Mucosa of rectum (tissue), 2 donors: ENCODE measurements around the gene PHLDB2.
A peak's percentile ranks its signal among the peaks of the same experiment; 100 is the strongest.

Experiments
- H3K27ac ChIP-seq, 2 donors: one replicate each; pipeline ENCODE4 v1.7.0; 2013; ENCODE audit warnings: inconsistent platforms in 2 of 2, low read depth in 2 of 2, low read length in 2 of 2
- H3K27me3 ChIP-seq, 2 donors: one replicate each; pipeline ENCODE4 v1.7.0; 2013; ENCODE audit warnings: low read length in 2 of 2; ENCODE audit not compliant: control insufficient read depth in 2 of 2, insufficient read depth in 2 of 2
- H3K36me3 ChIP-seq, 2 donors: one replicate each; pipeline ENCODE4 v1.7.0; 2013; ENCODE audit warnings: low read length in 2 of 2; ENCODE audit not compliant: control insufficient read depth in 2 of 2, insufficient read depth in 2 of 2
- H3K4me1 ChIP-seq, 2 donors: one replicate each; pipeline ENCODE4 v1.7.0; 2013; ENCODE audit warnings: low read length in 2 of 2, mild to moderate bottlenecking in 1 of 2; ENCODE audit not compliant: control insufficient read depth in 2 of 2, insufficient read depth in 2 of 2
- H3K4me3 ChIP-seq, 2 donors: one replicate each; pipeline ENCODE4 v1.7.0; 2013; ENCODE audit warnings: low read length in 2 of 2
- H3K9ac ChIP-seq, 2 donors: one replicate each; pipeline ENCODE4 v1.7.0; 2013; ENCODE audit warnings: low read length in 2 of 2, low read depth in 1 of 2, mild to moderate bottlenecking in 1 of 2
- H3K9me3 ChIP-seq, 2 donors: one replicate each; pipeline ENCODE4 v1.7.0; 2013; ENCODE audit warnings: low read length in 2 of 2; ENCODE audit not compliant: control insufficient read depth in 2 of 2
- donor health status: healthy.
- donor health status: Normal muscosa, but diverticular disease.

The PHLDB2 gene

GRCh38 chr3:111967651-111968274 lies 108.7 kb downstream of the PHLDB2 start:
- no peak overlapping the region for H3K9ac ChIP-seq
- no peaks in the 10 kb centered on the region for H3K9me3 ChIP-seq
- H3K36me3 ChIP-seq: no peaks in the 10 kb centered on the region
- no peak overlapping the region for H3K27ac ChIP-seq
- no peak overlapping the region for H3K4me3 ChIP-seq
- peaks cover 0 to 2% of the 10 kb centered on the region in 2 donors for H3K4me1 ChIP-seq
- H3K27me3 ChIP-seq: no peaks in the 10 kb centered on the region

GRCh38 chr3:111968319-111969054 lies 109.4 kb downstream of the PHLDB2 start:
- no peak overlapping the region for H3K4me3 ChIP-seq
- no peaks in the 10 kb centered on the region for H3K36me3 ChIP-seq
- no peaks in the 10 kb centered on the region for H3K9me3 ChIP-seq
- no peak overlapping the region for H3K27ac ChIP-seq
- peaks cover 0 to 2% of the 10 kb centered on the region in 2 donors for H3K4me1 ChIP-seq
- no peaks in the 10 kb centered on the region for H3K27me3 ChIP-seq
- no peak overlapping the region for H3K9ac ChIP-seq

GRCh38 chr3:111970376-111970775 lies 111.3 kb downstream of the PHLDB2 start:
- H3K27ac ChIP-seq: no peak overlapping the region
- H3K9me3 ChIP-seq: no peaks in the 10 kb centered on the region
- H3K27me3 ChIP-seq: no peaks in the 10 kb centered on the region
- no peak overlapping the region for H3K9ac ChIP-seq
- no peaks in the 10 kb centered on the region for H3K36me3 ChIP-seq
- peaks cover 0 to 2% of the 10 kb centered on the region in 2 donors for H3K4me1 ChIP-seq
- H3K4me3 ChIP-seq: no peak overlapping the region

GRCh38 chr3:111971533-111972130 lies 112.6 kb downstream of the PHLDB2 start:
- Histone ChIP-seq H3K9ac (no peak overlapping the region), H3K36me3 (no peaks in the 10 kb centered on the region), H3K27me3 (no peaks in the 10 kb centered on the region), H3K4me3 (no peak overlapping the region), H3K9me3 (no peaks in the 10 kb centered on the region), H3K27ac (no peak overlapping the region), H3K4me1 (no peaks in the 10 kb centered on the region)

GRCh38 chr3:111972891-111973290 lies 113.8 kb downstream of the PHLDB2 start:
- no peak overlapping the region for H3K27ac ChIP-seq
- no peaks in the 10 kb centered on the region for H3K36me3 ChIP-seq
- H3K4me1 ChIP-seq: no peaks in the 10 kb centered on the region
- H3K9ac ChIP-seq: no peak overlapping the region
- no peaks in the 10 kb centered on the region for H3K9me3 ChIP-seq
- no peak overlapping the region for H3K4me3 ChIP-seq
- no peaks in the 10 kb centered on the region for H3K27me3 ChIP-seq

GRCh38 chr3:111975131-111975530 lies 116.1 kb downstream of the PHLDB2 start:
- H3K36me3 ChIP-seq: no peaks in the 10 kb centered on the region
- no peak overlapping the region for H3K4me3 ChIP-seq
- no peak overlapping the region for H3K27ac ChIP-seq
- H3K4me1 ChIP-seq: peaks cover 7 to 8% of the 10 kb centered on the region in 2 donors
- H3K27me3 ChIP-seq: no peaks in the 10 kb centered on the region
- H3K9ac ChIP-seq: no peak overlapping the region
- H3K9me3 ChIP-seq: no peaks in the 10 kb centered on the region

GRCh38 chr3:111976254-111976653 lies 117.2 kb downstream of the PHLDB2 start:
- no peaks in the 10 kb centered on the region for H3K27me3 ChIP-seq
- no peaks in the 10 kb centered on the region for H3K36me3 ChIP-seq
- peaks cover 8 to 15% of the 10 kb centered on the region in 2 donors for H3K4me1 ChIP-seq
- no peak overlapping the region for H3K9ac ChIP-seq
- H3K9me3 ChIP-seq: no peaks in the 10 kb centered on the region
- no peak overlapping the region for H3K4me3 ChIP-seq
- no peak overlapping the region for H3K27ac ChIP-seq

- Histone ChIP-seq H3K36me3 (no peaks in the 10 kb centered on the region), H3K27ac (peak within 1 kb of the TSS; percentile 77 to 87), H3K4me1 (peaks cover 8 to 19% of the 10 kb centered on the region in 2 donors), H3K9ac (peak within 1 kb of the TSS; percentile 78 to 89), H3K27me3 (no peaks in the 10 kb centered on the region), H3K9me3 (no peaks in the 10 kb centered on the region), H3K4me3 (peak within 1 kb of the TSS; percentile 96)
Observed at GRCh38 chr3:111978583-111979433, 119.7 kb downstream of the PHLDB2 start, which contains the start of gene ABHD10. TSS of gene ABHD10 (plus strand) at chr3:111979026. CDS start at chr3:111979062, 36 bp downstream.

GRCh38 chr3:111979434-111980038 lies 120.5 kb downstream of the PHLDB2 start:
- H3K27ac ChIP-seq: peak overlapping the region; percentile 77 to 87

More at GRCh38 chr3:111979434-111980038, 120.5 kb downstream of the PHLDB2 start:
- no peaks in the 10 kb centered on the region for H3K36me3 ChIP-seq
- H3K9ac ChIP-seq: peak overlapping the region; percentile 78 to 89
- no peaks in the 10 kb centered on the region for H3K27me3 ChIP-seq
- peaks cover 8 to 19% of the 10 kb centered on the region in 2 donors for H3K4me1 ChIP-seq
- no peaks in the 10 kb centered on the region for H3K9me3 ChIP-seq
- H3K4me3 ChIP-seq: peak overlapping the region; percentile 96
